ENCODE results near the gene MINDY3.

The MINDY3 gene

DNA sequence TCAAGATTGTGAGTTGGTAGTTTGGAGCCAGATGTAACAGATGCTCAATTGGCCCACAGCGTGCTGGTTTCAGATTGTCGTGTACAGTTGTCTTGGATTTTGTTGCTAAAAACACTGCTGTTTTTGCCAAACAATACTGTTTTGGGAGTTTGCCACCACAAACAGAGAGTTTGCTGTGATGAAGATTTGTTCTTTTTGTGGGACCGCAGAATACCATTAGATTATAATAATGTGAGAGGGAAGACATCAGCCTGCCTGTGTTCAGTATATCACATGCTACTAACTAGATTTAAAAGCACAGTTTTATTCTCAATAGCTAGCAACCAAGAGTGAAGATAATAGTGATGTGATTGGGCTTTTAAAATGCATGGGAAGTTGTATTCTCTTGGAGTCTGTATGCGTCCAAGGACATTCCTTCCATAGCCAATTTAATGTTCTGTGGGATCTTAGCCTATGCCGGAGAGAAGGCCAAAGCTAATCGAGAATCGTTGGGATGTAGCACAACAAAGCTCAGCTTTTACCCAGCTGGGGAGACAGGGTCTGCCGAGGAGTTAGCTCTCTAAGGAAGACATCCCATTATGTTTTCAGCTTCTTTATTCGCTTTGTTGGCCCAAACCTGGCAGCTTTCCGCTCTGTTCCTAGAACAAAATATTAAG, 121.9 kb downstream of the MINDY3 start:
- DNase-seq (ENCODE audit: low read depth) = no peak

DNA sequence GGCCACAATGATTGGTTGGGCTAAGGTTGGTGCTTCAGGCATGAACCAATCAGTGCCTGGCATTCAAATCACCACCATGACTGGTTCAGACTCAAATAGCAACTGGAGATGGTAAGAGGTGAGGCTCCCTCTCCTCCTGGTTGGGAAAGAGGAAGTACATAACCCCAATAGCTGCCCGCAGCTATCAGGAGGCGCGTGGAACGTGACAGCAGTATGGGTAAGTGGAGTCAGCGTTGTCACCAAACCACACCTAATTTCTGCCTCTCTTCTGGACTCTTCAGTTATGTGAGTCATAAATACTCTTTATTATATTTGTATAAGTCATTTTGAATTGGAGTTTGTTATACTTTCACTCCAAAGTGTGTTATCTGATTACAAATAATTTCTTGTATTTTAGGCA, 122.7 kb downstream of the MINDY3 start:
- no peak for DNase-seq (ENCODE audit: low read depth)

DNA sequence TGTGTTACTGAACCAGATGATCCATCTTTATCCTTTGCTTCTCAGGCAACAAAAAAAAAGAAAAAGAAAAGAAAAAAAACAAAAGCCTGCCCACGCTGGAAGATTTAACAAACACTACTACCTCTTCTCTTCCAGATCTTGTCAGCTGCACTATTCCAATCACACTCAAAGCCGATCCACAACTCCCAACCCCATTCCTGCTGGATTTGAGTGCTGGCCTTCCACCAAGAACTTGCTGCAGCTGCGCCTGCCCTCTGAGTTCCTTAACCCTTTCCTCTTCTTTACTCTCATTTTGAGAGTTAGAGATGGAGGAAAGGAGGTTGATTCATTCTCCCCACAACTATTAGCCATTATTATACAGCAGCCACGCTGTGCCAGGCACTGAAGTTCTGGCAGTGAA, 124.5 kb downstream of the MINDY3 start:
- DNase-seq (ENCODE audit: low read depth) = no peak

DNA sequence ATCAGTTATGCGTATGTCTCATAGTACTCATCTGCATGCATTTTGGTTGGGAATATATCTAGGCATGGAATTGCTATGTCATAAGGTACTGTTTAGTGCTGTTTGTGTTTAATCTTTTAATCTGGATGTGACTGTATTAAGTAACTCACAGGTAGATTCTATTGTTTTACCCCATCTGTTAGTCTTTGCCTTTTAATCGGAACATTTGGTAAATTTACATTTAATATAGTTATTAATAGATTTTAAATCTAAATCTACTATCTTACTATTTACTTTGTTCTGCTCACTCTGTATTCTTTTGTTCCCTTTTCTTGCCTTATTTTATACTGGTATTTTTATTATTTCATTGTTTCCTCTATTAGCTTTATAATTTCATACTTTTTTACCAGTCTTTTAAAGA, 130.0 kb downstream of the MINDY3 start:
- DNase-seq (ENCODE audit: low read depth) = no peak

GRCh38 chr10:15729890-15730289, 130.4 kb downstream of the MINDY3 start:
- no peak for DNase-seq (ENCODE audit: low read depth)

Measured in stimulated activated CD8-positive, alpha-beta memory T cell treated with anti-CD3 and anti-CD28 coated beads, Interleukin-12 subunit alpha, Interleukin-12 subunit beta, amount 100 ng/mL, for 1 hour (primary cell).